Measurements from ENCODE around the gene VWA8. TPM values are rescaled to one million over a fixed set of nuclear protein-coding genes. Genes with fewer than 3 reads are reported as not detected.

Gene VWA8
- total RNA-seq, 1 experiment from 2014 or later: 22.6 TPM

DNA sequence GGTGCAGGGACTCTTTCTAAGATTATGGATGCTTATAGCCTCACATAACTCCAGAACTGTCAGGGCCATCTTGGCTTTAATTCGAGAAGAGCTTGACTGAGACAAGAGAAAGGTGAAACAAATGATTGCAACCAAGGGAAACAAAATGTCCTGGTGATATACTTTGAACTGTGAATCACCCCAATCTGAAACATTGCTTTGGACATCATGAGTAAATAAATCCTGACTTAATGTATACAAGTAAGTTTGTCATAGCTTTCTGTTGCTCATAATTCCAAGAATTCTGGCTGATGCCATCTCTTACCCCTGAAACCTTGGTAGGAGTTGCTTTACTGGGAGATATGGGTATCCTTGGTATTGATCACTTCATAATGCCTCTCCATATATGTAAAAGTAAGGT is 5.8 kb upstream of the VWA8 start:
- no peak for TF ChIP-seq YY1 (IDR thresholded peaks at IDR 0.05; ENCODE audit: extremely low read depth, insufficient replicate concordance, low read depth, low read length)
- TF ChIP-seq FOSL1 (IDR thresholded peaks at IDR 0.05; ENCODE audit: low read depth): no peak
- TF ChIP-seq CBX3 (IDR thresholded peaks at IDR 0.05; ENCODE audit: low read depth): no peak
- no peak for TF ChIP-seq POLR2AphosphoS5 (IDR thresholded peaks at IDR 0.05; ENCODE audit: low read depth, low read length)
- TF ChIP-seq TCF7L2 (IDR thresholded peaks at IDR 0.05; ENCODE audit: borderline replicate concordance, extremely low read depth, insufficient read depth, insufficient read length): no peak
- no peak for TF ChIP-seq SP1 (IDR thresholded peaks at IDR 0.05; ENCODE audit: low read depth)
- TF ChIP-seq, protein P1, sequence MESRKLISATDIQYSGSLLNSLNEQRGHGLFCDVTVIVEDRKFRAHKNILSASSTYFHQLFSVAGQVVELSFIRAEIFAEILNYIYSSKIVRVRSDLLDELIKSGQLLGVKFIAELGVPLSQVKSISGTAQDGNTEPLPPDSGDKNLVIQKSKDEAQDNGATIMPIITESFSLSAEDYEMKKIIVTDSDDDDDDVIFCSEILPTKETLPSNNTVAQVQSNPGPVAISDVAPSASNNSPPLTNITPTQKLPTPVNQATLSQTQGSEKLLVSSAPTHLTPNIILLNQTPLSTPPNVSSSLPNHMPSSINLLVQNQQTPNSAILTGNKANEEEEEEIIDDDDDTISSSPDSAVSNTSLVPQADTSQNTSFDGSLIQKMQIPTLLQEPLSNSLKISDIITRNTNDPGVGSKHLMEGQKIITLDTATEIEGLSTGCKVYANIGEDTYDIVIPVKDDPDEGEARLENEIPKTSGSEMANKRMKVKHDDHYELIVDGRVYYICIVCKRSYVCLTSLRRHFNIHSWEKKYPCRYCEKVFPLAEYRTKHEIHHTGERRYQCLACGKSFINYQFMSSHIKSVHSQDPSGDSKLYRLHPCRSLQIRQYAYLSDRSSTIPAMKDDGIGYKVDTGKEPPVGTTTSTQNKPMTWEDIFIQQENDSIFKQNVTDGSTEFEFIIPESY (IDR thresholded peaks at IDR 0.05; ENCODE audit: extremely low read depth, insufficient replicate concordance, low read length): no peak
- intact Hi-C loops (cut with micrococcal nuclease): no loop called here
- no peaks in the 10 kb centered on the region for H3K36me3 ChIP-seq (ENCODE audit: control insufficient read depth in 1 of 2, insufficient read depth in 2 of 2, low read length in 2 of 2)
- no peaks in the 10 kb centered on the region for H3K9me3 ChIP-seq (ENCODE audit: control insufficient read depth in 1 of 2, insufficient read depth in 1 of 2, low read depth in 1 of 2, low read length in 2 of 2)
- H3K27me3 ChIP-seq (ENCODE audit: insufficient read depth, low read length): no peaks in the 10 kb centered on the region
- ATAC-seq: no peak
- H3K9ac ChIP-seq (ENCODE audit: low read length): no peak overlapping the region
- no peak overlapping the region for H3K27ac ChIP-seq (ENCODE audit: low read depth, low read length)
- no peaks in the 10 kb centered on the region for H4K20me1 ChIP-seq (ENCODE audit: insufficient read depth)
- no peak overlapping the region for H3K4me3 ChIP-seq (replicated peaks in 1 of 2; ENCODE audit: low read depth in 1 of 2, low read length in 2 of 2)
- H3K4me1 ChIP-seq (ENCODE audit: control insufficient read depth in 1 of 2, insufficient read depth in 2 of 2, low read length in 2 of 2): peaks cover 4% of the 10 kb centered on the region in 2 experiments; a peak in 3 of 4 replicates
- no TSS peak for BruUV-seq (replicated peaks)
- no peak overlapping the region for H2AFZ ChIP-seq (ENCODE audit: low read depth, low read length, poor library complexity, severe bottlenecking)
- no peak for DNase-seq (ENCODE audit: low read depth, low spot score)
- no peaks in the 10 kb centered on the region for H3K79me2 ChIP-seq (ENCODE audit: insufficient read depth, low read length)
- ChIA-PET POLR2A (no interaction called here), RAD21 (ENCODE audit: low non-redundant PET in 1 of 2, low total read pairs in 2 of 2, uncharacterized antibody in 2 of 2, unreplicated experiment in 2 of 2) (no interaction called here), CTCF (no interaction called here)
- no peaks in the 10 kb centered on the region for H3K9me2 ChIP-seq (ENCODE audit: insufficient read depth)
- no peak overlapping the region for H3K4me2 ChIP-seq (ENCODE audit: low read length)

GRCh38 chr13:41962994-41963393 is 2.1 kb upstream of the VWA8 start:
- ChIA-PET POLR2A (interaction anchor here (0.6 kb wide), 1 partner anchor 977 kb away, joined by 3 read pairs; no protein-coding TSS in a partner anchor), CTCF (no interaction called here), RAD21 (ENCODE audit: low non-redundant PET in 1 of 2, low total read pairs in 2 of 2, uncharacterized antibody in 2 of 2, unreplicated experiment in 2 of 2) (no interaction called here)
- intact Hi-C loops (cut with micrococcal nuclease): loop anchor here (5.0 kb wide), 1 partner anchor 84 kb away; the partner anchor contains the start of gene DGKH
- BruUV-seq (replicated peaks): no TSS peak
- Histone ChIP-seq H3K4me2 (ENCODE audit: low read length) (no peak overlapping the region), H3K9me3 (ENCODE audit: control insufficient read depth in 1 of 2, insufficient read depth in 1 of 2, low read depth in 1 of 2, low read length in 2 of 2) (no peaks in the 10 kb centered on the region), H3K27ac (ENCODE audit: low read depth, low read length) (no peak overlapping the region), H4K20me1 (ENCODE audit: insufficient read depth) (no peaks in the 10 kb centered on the region), H3K4me1 (ENCODE audit: control insufficient read depth in 1 of 2, insufficient read depth in 2 of 2, low read length in 2 of 2) (peaks cover 4 to 14% of the 10 kb centered on the region in 2 experiments; a peak in 3 of 4 replicates), H3K36me3 (ENCODE audit: control insufficient read depth in 1 of 2, insufficient read depth in 2 of 2, low read length in 2 of 2) (no peaks in the 10 kb centered on the region), H3K27me3 (ENCODE audit: insufficient read depth, low read length) (no peaks in the 10 kb centered on the region), H3K4me3 (replicated peaks in 1 of 2; ENCODE audit: low read depth in 1 of 2, low read length in 2 of 2) (no peak overlapping the region), H3K9me2 (ENCODE audit: insufficient read depth) (no peaks in the 10 kb centered on the region), H2AFZ (ENCODE audit: low read depth, low read length, poor library complexity, severe bottlenecking) (no peak overlapping the region), H3K9ac (ENCODE audit: low read length) (no peak overlapping the region), H3K79me2 (ENCODE audit: insufficient read depth, low read length) (peaks cover 27% of the 10 kb centered on the region)
- DNase-seq (ENCODE audit: low read depth, low spot score) (no peak), ATAC-seq (no peak)
- no peak for TF ChIP-seq YY1 (IDR thresholded peaks at IDR 0.05; ENCODE audit: extremely low read depth, insufficient replicate concordance, low read depth, low read length)
- TF ChIP-seq JUND (IDR thresholded peaks at IDR 0.05): no peak
- no peak for TF ChIP-seq EZH2phosphoT487 (IDR thresholded peaks at IDR 0.05; ENCODE audit: borderline replicate concordance)
- TF ChIP-seq CEBPB (IDR thresholded peaks at IDR 0.05; ENCODE audit: low read depth): no peak
- no peak for TF ChIP-seq TCF7L2 (IDR thresholded peaks at IDR 0.05; ENCODE audit: borderline replicate concordance, extremely low read depth, insufficient read depth, insufficient read length)
- TF ChIP-seq POLR2AphosphoS5 (IDR thresholded peaks at IDR 0.05; ENCODE audit: low read depth, low read length): no peak
- TF ChIP-seq, protein P1 (IDR thresholded peaks at IDR 0.05; ENCODE audit: extremely low read depth, insufficient replicate concordance, low read length): no peak
- TF ChIP-seq CBX3 (IDR thresholded peaks at IDR 0.05; ENCODE audit: low read depth): no peak
- TF ChIP-seq EZH2 (IDR thresholded peaks at IDR 0.05): no peak
- TF ChIP-seq, protein P2, sequence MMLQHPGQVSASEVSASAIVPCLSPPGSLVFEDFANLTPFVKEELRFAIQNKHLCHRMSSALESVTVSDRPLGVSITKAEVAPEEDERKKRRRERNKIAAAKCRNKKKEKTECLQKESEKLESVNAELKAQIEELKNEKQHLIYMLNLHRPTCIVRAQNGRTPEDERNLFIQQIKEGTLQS (IDR thresholded peaks at IDR 0.05): no peak
- no peak for TF ChIP-seq ELF1 (IDR thresholded peaks at IDR 0.05; ENCODE audit: borderline replicate concordance, low read depth)

Measured in HCT116 (cell line).